NCI-H510A (cell line): Measurements from ENCODE around the gene PSMD1.
"Not testable (repeated sequence)": the region's sequence is repeated elsewhere in the genome, so short reads cannot be mapped to it uniquely, and the experiment has no call there.

Experiments
- DNase-seq: peaks from one replicate; lab custom pipeline; 2025; lab: John Stamatoyannopoulos, UW

PSMD1 gene

DNA sequence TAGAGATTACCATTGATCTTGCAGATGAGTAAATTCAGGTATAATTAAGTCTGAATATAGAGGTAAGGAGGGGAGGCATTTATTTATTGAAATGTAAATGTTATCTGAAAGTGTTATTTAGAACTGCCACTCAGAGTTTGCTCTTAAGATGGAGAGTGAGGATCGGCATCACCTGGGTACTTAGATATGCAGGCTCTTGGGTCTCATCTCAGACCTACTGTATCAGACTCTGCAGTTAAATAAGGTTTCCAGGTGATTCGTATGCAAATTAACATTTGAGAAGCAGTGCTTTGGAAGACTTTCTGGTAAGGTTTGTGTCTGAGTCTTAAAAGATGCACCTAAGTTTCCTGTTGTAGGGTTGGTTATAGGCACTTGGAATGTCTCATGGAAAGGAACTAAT is 59.0 kb downstream of the PSMD1 start:
- no peak for DNase-seq

- DNase-seq, result no peak
Measured at GRCh38 chr2:231117148-231117547, 60.5 kb downstream of the PSMD1 start.

GRCh38 chr2:231117922-231118613 is 61.4 kb downstream of the PSMD1 start:
- DNase-seq, result peak; percentile 31

- DNase-seq, result no peak
Measured at GRCh38 chr2:231118614-231118942, 61.9 kb downstream of the PSMD1 start.

DNA sequence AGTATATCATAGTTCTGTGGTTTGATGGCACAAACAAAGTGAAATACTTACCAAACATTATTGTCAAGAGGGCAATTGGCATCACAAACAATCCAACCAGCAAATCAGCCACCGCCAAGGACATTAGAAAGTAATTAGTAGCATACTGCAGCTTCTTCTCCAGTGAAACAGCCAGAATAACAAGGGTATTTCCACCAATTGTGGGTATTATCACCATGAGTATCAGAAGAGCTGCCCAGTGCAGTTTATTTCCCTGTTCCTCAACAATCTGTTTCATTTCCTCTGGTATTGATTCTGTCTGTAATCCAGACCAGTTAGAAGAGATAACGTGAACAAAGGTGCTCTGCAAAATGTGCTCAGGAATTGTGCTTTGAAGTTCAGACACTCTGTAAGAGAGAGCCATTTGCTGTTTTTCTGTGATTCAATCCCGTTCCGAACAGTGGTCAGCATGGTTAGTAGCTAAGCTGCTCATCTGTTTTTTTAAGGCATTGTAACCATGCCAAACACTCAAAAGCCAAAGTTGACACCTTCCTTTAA is 66.8 kb downstream of the PSMD1 start:
- no peak for DNase-seq

- DNase-seq, result no peak
Measured at GRCh38 chr2:231124838-231125568, 68.3 kb downstream of the PSMD1 start, which contains the start of gene HTR2B. HTR2B (minus strand) TSS chr2:231125042; CDS start chr2:231123764, 1,278 bp downstream.

- no peak for DNase-seq
Measured at GRCh38 chr2:231126123-231126522, 69.5 kb downstream of the PSMD1 start.

GRCh38 chr2:231127480-231127879 is 70.8 kb downstream of the PSMD1 start:
- no peak for DNase-seq

DNA sequence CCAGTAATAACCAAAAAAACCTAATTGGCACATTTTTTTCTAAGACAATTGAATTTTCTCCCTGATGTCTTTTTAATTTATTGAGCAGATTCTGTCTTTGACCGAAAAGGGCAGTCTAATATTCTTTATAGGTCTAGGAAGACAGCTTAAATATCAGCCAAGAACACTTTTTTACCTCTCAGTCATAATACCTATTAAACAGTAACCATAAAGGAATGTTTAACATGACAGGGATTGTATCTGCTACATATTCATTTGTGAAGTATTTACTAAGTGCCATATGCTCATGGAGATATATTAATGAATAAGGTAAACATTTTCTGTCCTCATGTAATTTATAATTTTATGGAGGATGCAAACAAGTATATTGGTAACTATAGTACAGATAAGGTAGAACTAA is 71.3 kb downstream of the PSMD1 start:
- no peak for DNase-seq

GRCh38 chr2:231128541-231128940 is 71.9 kb downstream of the PSMD1 start:
- DNase-seq, result no peak

GRCh38 chr2:231129216-231129615 is 72.5 kb downstream of the PSMD1 start:
- DNase-seq, result no peak

GRCh38 chr2:231130336-231131056 is 73.8 kb downstream of the PSMD1 start:
- no peak for DNase-seq

GRCh38 chr2:231132129-231132528 is 75.5 kb downstream of the PSMD1 start:
- DNase-seq, result no peak

DNA sequence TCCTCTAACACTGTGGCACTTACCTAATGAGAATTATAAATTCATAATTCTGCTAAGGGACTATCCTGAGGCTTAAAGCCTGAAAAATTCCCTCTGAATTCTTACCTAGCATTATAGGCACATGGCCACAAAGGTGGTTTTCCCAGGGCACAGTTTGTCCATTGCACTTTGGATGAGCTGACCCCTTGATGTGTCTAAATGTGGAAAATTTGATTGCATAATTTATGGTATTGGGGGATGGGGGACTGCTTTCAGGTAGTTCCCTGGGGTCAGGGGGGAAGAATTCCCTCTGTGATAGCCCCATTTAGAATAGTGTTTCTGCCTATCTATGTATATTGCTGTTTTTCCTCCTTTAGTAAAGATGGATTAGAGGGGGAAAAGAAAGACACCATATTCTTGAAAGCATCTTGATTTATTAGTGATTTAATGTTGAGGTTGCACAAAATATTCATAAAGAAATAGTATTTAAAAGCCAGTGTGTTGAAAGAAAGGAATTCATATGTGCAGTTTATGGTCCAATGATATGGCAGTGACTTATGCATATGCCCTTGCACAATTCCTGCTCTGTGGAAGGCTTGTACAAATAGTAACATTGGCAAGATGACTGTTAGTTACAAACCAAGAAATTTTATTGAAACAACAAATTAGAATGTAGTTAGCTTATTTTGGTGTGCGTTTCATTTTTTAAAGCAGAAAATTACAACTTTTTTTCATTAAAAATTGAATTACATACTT is 76.9 kb downstream of the PSMD1 start:
- DNase-seq, result no peak

GRCh38 chr2:231134910-231135655 is 78.4 kb downstream of the PSMD1 start:
- peak; percentile 53 for DNase-seq

GRCh38 chr2:231138699-231139098 is 82.0 kb downstream of the PSMD1 start:
- DNase-seq, result peak; percentile 95

DNA sequence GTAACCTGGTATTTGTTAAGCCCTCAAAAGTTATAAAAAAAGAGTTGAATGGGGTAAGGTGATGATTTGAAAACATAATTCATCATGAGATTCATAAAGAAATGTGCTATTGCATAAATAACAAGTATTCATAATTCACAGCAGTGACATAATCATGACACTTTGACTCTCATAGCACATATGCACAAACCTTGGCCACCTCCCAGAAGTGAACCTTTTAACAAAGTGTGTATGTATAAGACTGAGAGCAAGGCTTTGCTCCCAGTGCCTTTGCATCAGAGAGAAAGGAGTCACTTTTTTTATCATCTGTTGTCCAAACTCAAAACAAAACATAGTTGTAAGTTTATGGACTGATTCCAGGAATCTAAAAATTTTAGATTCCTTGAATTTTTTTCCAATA is 83.1 kb downstream of the PSMD1 start:
- no peak for DNase-seq

GRCh38 chr2:231140808-231141207 is 84.1 kb downstream of the PSMD1 start:
- not testable (repeated sequence) for DNase-seq

GRCh38 chr2:231144896-231145295 is 88.2 kb downstream of the PSMD1 start:
- DNase-seq, result no peak

DNA sequence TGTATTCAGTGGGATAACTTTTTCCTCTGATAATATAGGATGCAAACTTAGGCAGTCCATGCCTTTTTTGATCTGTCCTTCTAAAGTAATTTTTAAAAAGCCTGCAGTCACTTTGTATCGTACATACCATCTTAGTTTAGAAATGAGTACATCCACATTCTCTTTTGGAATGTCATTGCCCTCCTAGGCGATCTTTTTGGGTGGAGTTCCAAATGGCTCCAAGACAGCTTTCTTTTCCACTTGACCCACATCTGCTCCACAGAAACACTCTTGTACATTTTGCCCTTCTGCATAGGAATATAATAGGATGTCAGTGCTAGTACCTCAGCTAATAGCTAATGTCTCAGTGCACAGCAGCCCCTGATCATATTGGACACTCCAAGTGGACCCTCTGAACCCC is 90.0 kb downstream of the PSMD1 start:
- no peak for DNase-seq

- DNase-seq, result no peak
Measured at GRCh38 chr2:231152800-231153557, 96.3 kb downstream of the PSMD1 start.
